MM.1S (cell line): ENCODE measurements around the gene RSRC1.

ENCODE experiments used
- DNase-seq: peaks from one replicate; pipeline ENCODE4 v3.0.0-alpha.2; 2015
- H2AFZ ChIP-seq: fragments of 300-600 bp; sonication (generic); 2 replicates; pipeline ENCODE4 v1.6.0; 2016; ENCODE audit warnings: antibody characterized with exemption, low read length
- H3F3A ChIP-seq: fragments of 300-600 bp; sonication (generic); 2 replicates; pipeline ENCODE4 v1.6.1; 2016; ENCODE audit warnings: mild to moderate bottlenecking, antibody characterized with exemption, low read length, moderate library complexity, mixed read lengths; ENCODE audit not compliant: insufficient read depth
- H3K27ac ChIP-seq: fragments of 300-600 bp; sonication (generic); 2 replicates; pipeline ENCODE4 v1.5.1; 2016; ENCODE audit warnings: mild to moderate bottlenecking, low read length
- H3K27me3 ChIP-seq: fragments of 300-600 bp; sonication (generic); replicated peaks from 2 replicates; pipeline ENCODE4 v1.6.0; 2016; ENCODE audit warnings: low read length; ENCODE audit not compliant: insufficient read depth
- H3K36me3 ChIP-seq: fragments of 300-600 bp; sonication (generic); replicated peaks from 2 replicates; pipeline ENCODE4 v1.6.1; 2016; ENCODE audit warnings: mild to moderate bottlenecking, low read length, mixed read lengths; ENCODE audit not compliant: insufficient read depth
- H3K4me1 ChIP-seq: fragments of 300-600 bp; sonication (generic); 2 replicates; pipeline ENCODE4 v1.6.1; 2016; ENCODE audit warnings: low read length, mixed read lengths
- H3K4me2 ChIP-seq: fragments of 300-600 bp; sonication (generic); 2 replicates; pipeline ENCODE4 v1.6.0; 2016; ENCODE audit warnings: low read depth, low read length
- H3K4me3 ChIP-seq: fragments of 300-600 bp; sonication (generic); 2 replicates; pipeline ENCODE4 v1.5.1; 2016; ENCODE audit warnings: low read length, mixed read lengths
- H3K79me2 ChIP-seq: fragments of 300-600 bp; sonication (generic); 2 replicates; pipeline ENCODE4 v1.6.1; 2016; ENCODE audit warnings: mixed run types, low read length, mixed read lengths
- H3K9ac ChIP-seq: fragments of 300-600 bp; sonication (generic); 2 replicates; pipeline ENCODE4 v1.6.1; 2016; ENCODE audit warnings: low read length, mixed read lengths
- H3K9me2 ChIP-seq: fragments of 300-600 bp; sonication (generic); replicated peaks from 2 replicates; pipeline ENCODE4 v1.6.1; 2016; ENCODE audit warnings: mild to moderate bottlenecking, low read length, mixed read lengths; ENCODE audit not compliant: insufficient read depth
- H3K9me3 ChIP-seq: fragments of 300-600 bp; sonication (generic); replicated peaks from 2 replicates; pipeline ENCODE4 v1.6.1; 2016; ENCODE audit warnings: mild to moderate bottlenecking, low read length, mixed read lengths; ENCODE audit not compliant: insufficient read depth
- H4K20me1 ChIP-seq: fragments of 300-600 bp; sonication (generic); 2 replicates; pipeline ENCODE4 v1.6.1; 2016; ENCODE audit warnings: mild to moderate bottlenecking, low read length, moderate library complexity, mixed read lengths; ENCODE audit not compliant: insufficient read depth
- EZH2 ChIP-seq: fragments of 300-600 bp; sonication (generic); optimal IDR thresholded peaks from 2 replicates; pipeline ENCODE3; 2017; ENCODE audit warnings: low read depth, mild to moderate bottlenecking, antibody characterized with exemption, low read length, mixed read lengths
- EZH2phosphoT487 ChIP-seq: fragments of 300-600 bp; sonication (generic); IDR thresholded peaks from 2 replicates; pipeline ENCODE4 v1.6.1; 2018; ENCODE audit warnings: antibody characterized with exemption, low read length
- TF ChIP-seq, protein P1 (sequence below): fragments of 300-600 bp; sonication (generic); IDR thresholded peaks from 2 replicates; pipeline ENCODE4 v1.5.1; 2016; ENCODE audit warnings: antibody characterized with exemption, low read length, mixed read lengths

Gene RSRC1

DNA sequence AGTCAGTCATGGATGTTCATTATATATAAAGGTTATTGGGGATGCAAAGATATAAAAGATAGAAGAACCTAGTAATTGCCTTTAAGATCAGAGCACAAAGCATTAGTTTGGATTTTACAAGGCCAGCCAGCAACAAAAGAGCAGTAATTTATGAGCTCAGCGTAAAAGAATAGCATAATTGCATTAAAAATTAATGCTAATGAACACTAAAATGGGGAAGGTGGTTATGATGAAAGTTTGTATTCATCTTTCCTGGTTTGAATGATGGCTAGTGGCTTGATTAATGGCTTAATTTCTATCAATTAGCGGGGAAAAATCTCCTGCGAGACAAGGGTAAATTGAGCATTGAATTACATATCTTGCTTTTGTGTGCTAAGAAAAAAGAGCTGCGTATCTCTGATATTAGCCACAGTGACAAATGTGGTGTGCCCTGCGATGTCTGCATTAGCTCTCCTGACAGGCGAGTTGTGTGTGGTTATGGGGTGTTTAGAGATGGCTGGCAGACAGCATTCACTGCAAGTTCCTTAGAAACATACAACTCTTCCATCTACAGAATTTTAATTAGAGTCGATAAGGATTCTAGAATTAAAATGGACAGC, 418.3 kb downstream of the RSRC1 start:
- DNase-seq, result no peak
- H3K9me2 ChIP-seq, result no peaks in the 10 kb centered on the region
- TF ChIP-seq EZH2 (no peak), EZH2phosphoT487 (no peak)
- TF ChIP-seq, protein P1, sequence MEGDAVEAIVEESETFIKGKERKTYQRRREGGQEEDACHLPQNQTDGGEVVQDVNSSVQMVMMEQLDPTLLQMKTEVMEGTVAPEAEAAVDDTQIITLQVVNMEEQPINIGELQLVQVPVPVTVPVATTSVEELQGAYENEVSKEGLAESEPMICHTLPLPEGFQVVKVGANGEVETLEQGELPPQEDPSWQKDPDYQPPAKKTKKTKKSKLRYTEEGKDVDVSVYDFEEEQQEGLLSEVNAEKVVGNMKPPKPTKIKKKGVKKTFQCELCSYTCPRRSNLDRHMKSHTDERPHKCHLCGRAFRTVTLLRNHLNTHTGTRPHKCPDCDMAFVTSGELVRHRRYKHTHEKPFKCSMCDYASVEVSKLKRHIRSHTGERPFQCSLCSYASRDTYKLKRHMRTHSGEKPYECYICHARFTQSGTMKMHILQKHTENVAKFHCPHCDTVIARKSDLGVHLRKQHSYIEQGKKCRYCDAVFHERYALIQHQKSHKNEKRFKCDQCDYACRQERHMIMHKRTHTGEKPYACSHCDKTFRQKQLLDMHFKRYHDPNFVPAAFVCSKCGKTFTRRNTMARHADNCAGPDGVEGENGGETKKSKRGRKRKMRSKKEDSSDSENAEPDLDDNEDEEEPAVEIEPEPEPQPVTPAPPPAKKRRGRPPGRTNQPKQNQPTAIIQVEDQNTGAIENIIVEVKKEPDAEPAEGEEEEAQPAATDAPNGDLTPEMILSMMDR, result no peak
- H3K4me3 ChIP-seq, result no peak overlapping the region
- no peaks in the 10 kb centered on the region for H3K9me3 ChIP-seq
- H3F3A ChIP-seq, result no peaks in the 10 kb centered on the region
- H4K20me1 ChIP-seq, result no peaks in the 10 kb centered on the region
- no peaks in the 10 kb centered on the region for H3K36me3 ChIP-seq
- H3K9ac ChIP-seq, result no peak overlapping the region
- H3K27ac ChIP-seq, result no peak overlapping the region
- H3K79me2 ChIP-seq, result no peaks in the 10 kb centered on the region
- no peak overlapping the region for H2AFZ ChIP-seq
- H3K4me2 ChIP-seq, result no peak overlapping the region
- no peaks in the 10 kb centered on the region for H3K4me1 ChIP-seq
- no peaks in the 10 kb centered on the region for H3K27me3 ChIP-seq

DNA sequence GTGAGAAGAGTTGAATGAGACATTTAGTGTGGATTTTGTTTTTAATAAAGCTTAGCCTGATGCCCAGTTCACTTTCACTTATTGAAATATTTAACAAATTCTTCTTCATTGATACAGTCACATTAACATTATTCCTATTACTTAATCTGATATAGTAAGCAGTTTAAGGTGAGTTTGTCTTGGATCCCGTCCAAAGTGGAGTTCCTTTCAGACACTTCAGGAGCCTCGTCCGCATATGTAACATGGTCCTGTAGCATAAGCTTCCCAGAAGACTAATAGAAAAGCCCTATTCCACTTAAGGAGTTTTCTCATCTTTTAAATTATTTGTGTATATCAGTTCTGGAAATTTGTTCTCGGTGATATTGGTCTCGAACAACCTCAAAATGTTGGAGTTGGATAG, 421.4 kb downstream of the RSRC1 start:
- no peak for DNase-seq
- H3F3A ChIP-seq, result no peaks in the 10 kb centered on the region
- H3K9me2 ChIP-seq, result no peaks in the 10 kb centered on the region
- no peaks in the 10 kb centered on the region for H3K9me3 ChIP-seq
- H4K20me1 ChIP-seq, result no peaks in the 10 kb centered on the region
- H3K9ac ChIP-seq, result no peak overlapping the region
- H3K27ac ChIP-seq, result no peak overlapping the region
- no peak overlapping the region for H3K4me3 ChIP-seq
- H3K27me3 ChIP-seq, result no peaks in the 10 kb centered on the region
- H3K4me2 ChIP-seq, result no peak overlapping the region
- H3K4me1 ChIP-seq, result no peaks in the 10 kb centered on the region
- no peaks in the 10 kb centered on the region for H3K79me2 ChIP-seq
- H2AFZ ChIP-seq, result no peak overlapping the region
- no peak for TF ChIP-seq EZH2phosphoT487
- TF ChIP-seq, protein P1, result no peak
- no peak for TF ChIP-seq EZH2
- no peaks in the 10 kb centered on the region for H3K36me3 ChIP-seq

DNA sequence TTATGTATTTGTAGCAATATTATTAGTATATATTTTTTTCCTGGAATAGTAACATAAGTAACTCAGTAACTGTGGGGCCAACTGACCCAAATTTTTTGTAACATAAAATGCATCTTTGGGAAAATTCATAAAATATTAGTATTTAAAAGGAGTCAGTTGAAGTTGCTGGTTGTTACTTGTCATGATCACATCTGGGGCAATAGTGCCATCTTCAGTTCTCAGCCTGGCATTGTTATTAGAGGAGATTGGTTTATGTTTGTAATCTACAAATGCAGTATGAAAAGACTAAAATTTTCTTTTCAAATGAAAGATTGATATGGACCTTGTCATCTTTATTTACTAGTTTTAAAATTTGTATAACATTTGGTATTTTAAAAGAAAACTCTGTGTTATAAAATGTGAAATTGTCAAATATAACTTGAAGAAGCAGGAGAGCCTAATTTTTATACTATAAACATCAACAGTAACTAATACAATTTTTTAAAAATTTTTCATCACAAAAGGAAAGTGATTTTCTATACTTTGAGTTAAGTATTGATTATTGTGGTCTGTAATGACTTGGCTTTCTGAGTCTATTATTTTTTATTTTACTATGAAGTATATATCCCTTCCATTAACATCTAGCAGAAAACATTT, 422.3 kb downstream of the RSRC1 start:
- Histone ChIP-seq H3K9me2 (no peaks in the 10 kb centered on the region), H3K27me3 (no peaks in the 10 kb centered on the region), H2AFZ (no peak overlapping the region), H4K20me1 (no peaks in the 10 kb centered on the region), H3K4me2 (no peak overlapping the region), H3K36me3 (no peaks in the 10 kb centered on the region), H3K9me3 (no peaks in the 10 kb centered on the region), H3F3A (no peaks in the 10 kb centered on the region), H3K79me2 (no peaks in the 10 kb centered on the region), H3K9ac (no peak overlapping the region), H3K27ac (no peak overlapping the region), H3K4me3 (no peak overlapping the region), H3K4me1 (no peaks in the 10 kb centered on the region)
- TF ChIP-seq, protein P1, result peak; percentile 70
- no peak for TF ChIP-seq EZH2phosphoT487
- TF ChIP-seq EZH2, result no peak
- peak; percentile 68 for DNase-seq
